Activated T-cell treated with anti-CD3 and anti-CD28 coated beads for 1 hour (primary cell): ENCODE results near the gene IL17REL.
"Not testable (repeated sequence)": the region's sequence is repeated elsewhere in the genome, so short reads cannot be mapped to it uniquely, and the experiment has no call there.

Source experiments
- DNase-seq: peaks from one replicate; pipeline ENCODE4 v3.0.0-alpha.2; 2020; ENCODE audit warnings: low read depth

IL17REL gene

GRCh38 chr22:49956418-49956770, 56.2 kb downstream of the IL17REL start:
- no peak for DNase-seq

- no peak for DNase-seq
Measured at GRCh38 chr22:49955581-49956417, 56.8 kb downstream of the IL17REL start.

GRCh38 chr22:49954991-49955580, 57.5 kb downstream of the IL17REL start:
- DNase-seq: no peak

GRCh38 chr22:49954354-49954753, 58.2 kb downstream of the IL17REL start:
- no peak for DNase-seq

- no peak for DNase-seq
Measured at GRCh38 chr22:49953680-49954344, 58.8 kb downstream of the IL17REL start.

GRCh38 chr22:49953027-49953679, 59.4 kb downstream of the IL17REL start:
- DNase-seq: no peak

GRCh38 chr22:49951986-49952896, 60.3 kb downstream of the IL17REL start:
- no peak for DNase-seq

GRCh38 chr22:49951678-49951985, 60.9 kb downstream of the IL17REL start:
- no peak for DNase-seq

- no peak for DNase-seq
Measured at GRCh38 chr22:49951000-49951677, 61.4 kb downstream of the IL17REL start.

GRCh38 chr22:49950396-49950994, 62.1 kb downstream of the IL17REL start:
- DNase-seq: no peak

- no peak for DNase-seq
Measured at GRCh38 chr22:49949914-49950292, 62.7 kb downstream of the IL17REL start.

GRCh38 chr22:49948958-49949913, 63.3 kb downstream of the IL17REL start:
- no peak for DNase-seq

GRCh38 chr22:49948116-49948957, 64.2 kb downstream of the IL17REL start:
- no peak for DNase-seq

GRCh38 chr22:49947296-49947622, 65.3 kb downstream of the IL17REL start:
- DNase-seq: no peak

- no peak for DNase-seq
Measured at GRCh38 chr22:49946612-49947295, 65.8 kb downstream of the IL17REL start.

GRCh38 chr22:49945042-49945794, 67.3 kb downstream of the IL17REL start:
- DNase-seq: not testable (repeated sequence)
